Neural cell (in vitro differentiated cells): ENCODE data around the gene F13A1. TPM values are rescaled to one million over a fixed set of nuclear protein-coding genes. Genes with fewer than 3 reads are reported as not detected.

Experiments used
- H2AFZ ChIP-seq: fragments of 200-600, 300-800 bp; sonication (generic), shearing (Covaris generic); 2 replicates; pipeline ENCODE4 v1.6.0; 2014; ENCODE audit warnings: low read depth, mild to moderate bottlenecking, antibody characterized with exemption, low read length, moderate library complexity
- H3F3A ChIP-seq: fragments of 200-600 bp; shearing (Covaris generic); 2 replicates; pipeline ENCODE4 v1.6.1; 2016; ENCODE audit warnings: mild to moderate bottlenecking, moderate library complexity, mixed read lengths, antibody characterized with exemption, low read length; ENCODE audit not compliant: insufficient read depth, poor library complexity, severe bottlenecking
- H3K27ac ChIP-seq: fragments of 200-600, 300-800 bp; sonication (generic), shearing (Covaris generic); 2 replicates; pipeline ENCODE4 v1.5.1; 2014; ENCODE audit warnings: mild to moderate bottlenecking, low read length, moderate library complexity
- H3K27me3 ChIP-seq: fragments of 300-800, 200-600 bp; sonication (generic), shearing (Covaris generic); 2 replicates; pipeline ENCODE4 v1.6.0; 2014; ENCODE audit warnings: mild to moderate bottlenecking, low read depth, low read length, moderate library complexity; ENCODE audit not compliant: insufficient read depth
- H3K36me3 ChIP-seq: fragments of 300-800, 200-600 bp; sonication (generic), shearing (Covaris generic); 2 replicates; pipeline ENCODE4 v1.5.1; 2014; ENCODE audit warnings: mild to moderate bottlenecking, antibody characterized with exemption, low read length, moderate library complexity; ENCODE audit not compliant: insufficient read depth
- H3K4me2 ChIP-seq: fragments of 300-800, 200-600 bp; sonication (generic), shearing (Covaris generic); 2 replicates; pipeline ENCODE4 v1.6.0; 2014; ENCODE audit warnings: mild to moderate bottlenecking, low read length
- H3K4me3 ChIP-seq: fragments of 300-800, 200-600 bp; sonication (generic), shearing (Covaris generic); 2 replicates; pipeline ENCODE4 v1.5.1; 2014; ENCODE audit warnings: mild to moderate bottlenecking, low read length, moderate library complexity
- H3K79me2 ChIP-seq: fragments of 200-600 bp; shearing (Covaris generic); replicated peaks from 2 replicates; pipeline ENCODE4 v1.6.0; 2014; ENCODE audit warnings: mild to moderate bottlenecking, low read length, moderate library complexity; ENCODE audit not compliant: insufficient read depth
- H3K9ac ChIP-seq: fragments of 300-800, 200-600 bp; sonication (generic), shearing (Covaris generic); 2 replicates; pipeline ENCODE4 v1.6.1; 2016; ENCODE audit warnings: mild to moderate bottlenecking, low read length, mixed read lengths
- H3K9me2 ChIP-seq: fragments of 200-600 bp; shearing (Covaris generic); 2 replicates; pipeline ENCODE4 v1.6.1; 2016; ENCODE audit warnings: mild to moderate bottlenecking, low read length, mixed read lengths; ENCODE audit not compliant: insufficient read depth
- H3K9me3 ChIP-seq: fragments of 200-600, 300-800 bp; sonication (generic), shearing (Covaris generic); 2 replicates; pipeline ENCODE4 v1.6.1; 2016; ENCODE audit warnings: mild to moderate bottlenecking, mixed run types, low read length, moderate library complexity, mixed read lengths
- H4K20me1 ChIP-seq: fragments of 200-600 bp; shearing (Covaris generic); 2 replicates; pipeline ENCODE4 v1.6.1; 2016; ENCODE audit warnings: mild to moderate bottlenecking, mixed run types; ENCODE audit not compliant: insufficient read depth
- CTCF ChIP-seq: fragments of 450-650 bp; IDR thresholded peaks from 2 replicates; pipeline ENCODE4 v1.5.1; 2014; ENCODE audit warnings: antibody characterized with exemption, mild to moderate bottlenecking, moderate library complexity; ENCODE audit not compliant: poor library complexity, severe bottlenecking
- EP300 ChIP-seq: fragments of 450-650 bp; conservative IDR thresholded peaks from 2 replicates; pipeline ENCODE4 v1.6.1; 2014; ENCODE audit warnings: antibody characterized with exemption, mild to moderate bottlenecking, moderate library complexity; ENCODE audit not compliant: poor library complexity, severe bottlenecking
- EZH2 ChIP-seq: fragments of 200-600, 300-800 bp; shearing (Covaris generic), sonication (generic); IDR thresholded peaks from 2 replicates; pipeline ENCODE4 v1.6.1; 2014; ENCODE audit warnings: antibody characterized with exemption, low read length, borderline replicate concordance, mild to moderate bottlenecking; ENCODE audit not compliant: insufficient read depth, poor library complexity, severe bottlenecking
- MXI1 ChIP-seq: fragments of 450-650 bp; conservative IDR thresholded peaks from 2 replicates; pipeline ENCODE4 v1.6.1; 2014; ENCODE audit warnings: antibody characterized with exemption, mild to moderate bottlenecking; ENCODE audit not compliant: poor library complexity, severe bottlenecking
- POLR2AphosphoS5 ChIP-seq: IDR thresholded peaks from 2 replicates; pipeline ENCODE4 v1.6.1; 2012
- RAD21 ChIP-seq: fragments of 450-650 bp; conservative IDR thresholded peaks from 2 replicates; pipeline ENCODE4 v1.6.1; 2014; ENCODE audit warnings: antibody characterized with exemption, mild to moderate bottlenecking, moderate library complexity
- REST ChIP-seq: IDR thresholded peaks from 2 replicates; pipeline ENCODE4 v1.6.1; 2012; ENCODE audit warnings: borderline replicate concordance
- SMC3 ChIP-seq: fragments of 450-650 bp; conservative IDR thresholded peaks from 2 replicates; pipeline ENCODE4 v1.6.1; 2014; ENCODE audit warnings: antibody characterized with exemption, mild to moderate bottlenecking, moderate library complexity; ENCODE audit not compliant: poor library complexity
- TAF1 ChIP-seq: IDR thresholded peaks from 2 replicates; pipeline ENCODE4 v1.6.1; 2012; ENCODE audit warnings: low read depth
- polyA plus RNA-seq: library from polyadenylated mRNA; depleted of rRNA; stranded (reverse); fragments of >200 nt; gene quantifications from 2 replicates; pipeline ENCODE4 v1.2.3, GENCODE V29; 2014

F13A1 gene
- polyA plus RNA-seq, 1 donor from 2014 or later, result not detected

GRCh38 chr6:6244624-6245023 is 75.8 kb downstream of the F13A1 start:
- Histone ChIP-seq H4K20me1 (no peaks in the 10 kb centered on the region), H3K27me3 (no peaks in the 10 kb centered on the region), H3K36me3 (no peaks in the 10 kb centered on the region), H2AFZ (no peak overlapping the region), H3K79me2 (no peaks in the 10 kb centered on the region), H3K4me3 (no peak overlapping the region), H3K9me2 (no peaks in the 10 kb centered on the region), H3K9me3 (no peaks in the 10 kb centered on the region), H3K4me2 (no peak overlapping the region), H3K9ac (no peak overlapping the region), H3K27ac (no peak overlapping the region), H3F3A (no peaks in the 10 kb centered on the region)
- TF ChIP-seq EZH2, result no peak
- no peak for TF ChIP-seq RAD21
- no peak for TF ChIP-seq EP300
- TF ChIP-seq REST, result no peak
- no peak for TF ChIP-seq TAF1
- no peak for TF ChIP-seq MXI1
- no peak for TF ChIP-seq POLR2AphosphoS5
- TF ChIP-seq SMC3, result no peak
- TF ChIP-seq CTCF, result no peak

GRCh38 chr6:6243846-6244245 is 76.6 kb downstream of the F13A1 start:
- no peaks in the 10 kb centered on the region for H4K20me1 ChIP-seq
- H3F3A ChIP-seq, result no peaks in the 10 kb centered on the region
- no peaks in the 10 kb centered on the region for H3K9me2 ChIP-seq
- H3K27ac ChIP-seq, result no peak overlapping the region
- H3K79me2 ChIP-seq, result no peaks in the 10 kb centered on the region
- H3K4me3 ChIP-seq, result no peak overlapping the region
- no peak overlapping the region for H3K9ac ChIP-seq
- H2AFZ ChIP-seq, result no peak overlapping the region
- no peaks in the 10 kb centered on the region for H3K36me3 ChIP-seq
- no peak overlapping the region for H3K4me2 ChIP-seq
- TF ChIP-seq MXI1, result no peak
- TF ChIP-seq TAF1, result no peak
- no peak for TF ChIP-seq RAD21
- no peak for TF ChIP-seq CTCF
- TF ChIP-seq EZH2, result no peak
- TF ChIP-seq SMC3, result no peak
- TF ChIP-seq EP300, result no peak
- no peak for TF ChIP-seq REST
- no peak for TF ChIP-seq POLR2AphosphoS5
- H3K27me3 ChIP-seq, result no peaks in the 10 kb centered on the region
- no peaks in the 10 kb centered on the region for H3K9me3 ChIP-seq
